SJCRH30 (cell line): ENCODE data around the gene SH3BGR. TPM values are rescaled to one million over a fixed set of nuclear protein-coding genes. Genes with fewer than 3 reads are reported as not detected.

Source experiments
- DNase-seq, 2 experiments: peaks; one replicate each; pipeline ENCODE4 v3.0.0-alpha.2; 2015 to 2020
- H3K27ac ChIP-seq: fragments of 250-450 bp; sonication (Bioruptor Pico); 2 replicates; pipeline ENCODE4 v1.5.1; 2020; ENCODE audit warnings: mild to moderate bottlenecking, moderate library complexity
- H3K27me3 ChIP-seq: fragments of 250-450 bp; sonication (Bioruptor Pico); 2 replicates; pipeline ENCODE4 v1.5.1; 2020; ENCODE audit warnings: mild to moderate bottlenecking, moderate library complexity
- H3K36me3 ChIP-seq: fragments of 250-450 bp; sonication (Bioruptor Pico); 2 replicates; pipeline ENCODE4 v1.5.1; 2020; ENCODE audit warnings: mild to moderate bottlenecking, moderate library complexity
- H3K4me1 ChIP-seq: fragments of 250-450 bp; sonication (Bioruptor Pico); 2 replicates; pipeline ENCODE4 v1.5.1; 2020; ENCODE audit warnings: mild to moderate bottlenecking, moderate library complexity
- H3K4me3 ChIP-seq: fragments of 250-450 bp; sonication (Bioruptor Pico); 2 replicates; pipeline ENCODE4 v1.5.1; 2020; ENCODE audit warnings: mild to moderate bottlenecking, moderate library complexity
- H3K9me3 ChIP-seq: fragments of 250-450 bp; sonication (Bioruptor Pico); replicated peaks from 2 replicates; pipeline ENCODE4 v1.5.1; 2020; ENCODE audit warnings: mild to moderate bottlenecking, moderate library complexity
- total RNA-seq: library from RNA; depleted of rRNA; stranded (reverse); fragments of >200 nt; shearing (Covaris generic); gene quantifications from 2 replicates; pipeline ENCODE4 v1.2.3, GENCODE V29; 2014

Gene SH3BGR
- total RNA-seq, 1 experiment from 2014 or later = 9.6 TPM

- H3K27me3 ChIP-seq = no peaks in the 10 kb centered on the region
- no peaks in the 10 kb centered on the region for H3K36me3 ChIP-seq
- H3K4me3 ChIP-seq = no peak overlapping the region
- no peaks in the 10 kb centered on the region for H3K4me1 ChIP-seq
- H3K27ac ChIP-seq = no peak overlapping the region
- no peaks in the 10 kb centered on the region for H3K9me3 ChIP-seq
- no peak for DNase-seq
These were observed 22.8 kb downstream of the SH3BGR start for GRCh38 chr21:39474611-39475010.

GRCh38 chr21:39479164-39479813 lies 27.5 kb downstream of the SH3BGR start:
- Histone ChIP-seq H3K4me3 (no peak overlapping the region), H3K27me3 (no peaks in the 10 kb centered on the region), H3K27ac (no peak overlapping the region), H3K9me3 (no peaks in the 10 kb centered on the region), H3K36me3 (no peaks in the 10 kb centered on the region), H3K4me1 (no peaks in the 10 kb centered on the region)
- no peak for DNase-seq

GRCh38 chr21:39479814-39480182 lies 28.0 kb downstream of the SH3BGR start:
- no peaks in the 10 kb centered on the region for H3K9me3 ChIP-seq
- no peaks in the 10 kb centered on the region for H3K27me3 ChIP-seq
- no peak for DNase-seq
- H3K36me3 ChIP-seq = no peaks in the 10 kb centered on the region
- H3K27ac ChIP-seq = no peak overlapping the region
- H3K4me1 ChIP-seq = no peaks in the 10 kb centered on the region
- H3K4me3 ChIP-seq = no peak overlapping the region

- no peak overlapping the region for H3K4me3 ChIP-seq
- no peak for DNase-seq
- no peaks in the 10 kb centered on the region for H3K36me3 ChIP-seq
- no peaks in the 10 kb centered on the region for H3K4me1 ChIP-seq
- H3K9me3 ChIP-seq = no peaks in the 10 kb centered on the region
- no peaks in the 10 kb centered on the region for H3K27me3 ChIP-seq
- H3K27ac ChIP-seq = no peak overlapping the region
These were observed 28.5 kb downstream of the SH3BGR start for GRCh38 chr21:39480271-39480670.

GRCh38 chr21:39481886-39482285 lies 30.1 kb downstream of the SH3BGR start:
- H3K4me3 ChIP-seq = no peak overlapping the region
- H3K27ac ChIP-seq = no peak overlapping the region
- no peaks in the 10 kb centered on the region for H3K4me1 ChIP-seq
- no peak for DNase-seq
- H3K9me3 ChIP-seq = no peaks in the 10 kb centered on the region
- H3K27me3 ChIP-seq = no peaks in the 10 kb centered on the region
- H3K36me3 ChIP-seq = no peaks in the 10 kb centered on the region

- no peak for DNase-seq
These were observed 32.1 kb downstream of the SH3BGR start for GRCh38 chr21:39483917-39484316.

GRCh38 chr21:39484711-39485276 lies 33.0 kb downstream of the SH3BGR start:
- Histone ChIP-seq H3K4me1 (no peaks in the 10 kb centered on the region), H3K27ac (no peak overlapping the region)
- no peak for DNase-seq

More at GRCh38 chr21:39483917-39484316, 32.1 kb downstream of the SH3BGR start:
- Histone ChIP-seq H3K9me3 (no peaks in the 10 kb centered on the region), H3K27ac (no peak overlapping the region), H3K4me3 (no peak overlapping the region), H3K27me3 (no peaks in the 10 kb centered on the region), H3K4me1 (no peaks in the 10 kb centered on the region), H3K36me3 (no peaks in the 10 kb centered on the region)

GRCh38 chr21:39489380-39489924 lies 37.7 kb downstream of the SH3BGR start:
- Histone ChIP-seq H3K4me1 (no peaks in the 10 kb centered on the region), H3K4me3 (no peak overlapping the region), H3K27ac (no peak overlapping the region), H3K9me3 (no peaks in the 10 kb centered on the region), H3K27me3 (no peaks in the 10 kb centered on the region), H3K36me3 (no peaks in the 10 kb centered on the region)
- no peak for DNase-seq

More at GRCh38 chr21:39484711-39485276, 33.0 kb downstream of the SH3BGR start:
- no peaks in the 10 kb centered on the region for H3K36me3 ChIP-seq
- no peaks in the 10 kb centered on the region for H3K9me3 ChIP-seq
- H3K4me3 ChIP-seq = no peak overlapping the region
- H3K27me3 ChIP-seq = no peaks in the 10 kb centered on the region

- Histone ChIP-seq H3K4me3 (no peak overlapping the region), H3K9me3 (peaks cover 4% of the 10 kb centered on the region), H3K4me1 (no peaks in the 10 kb centered on the region), H3K27me3 (no peaks in the 10 kb centered on the region), H3K27ac (no peak overlapping the region), H3K36me3 (no peaks in the 10 kb centered on the region)
- DNase-seq = no peak
These were observed 47.4 kb downstream of the SH3BGR start for GRCh38 chr21:39499156-39499555.

GRCh38 chr21:39502631-39503030 lies 50.9 kb downstream of the SH3BGR start:
- DNase-seq = no peak
- H3K4me3 ChIP-seq = no peak overlapping the region
- no peaks in the 10 kb centered on the region for H3K9me3 ChIP-seq
- no peaks in the 10 kb centered on the region for H3K36me3 ChIP-seq
- H3K27me3 ChIP-seq = no peaks in the 10 kb centered on the region
- H3K4me1 ChIP-seq = no peaks in the 10 kb centered on the region
- no peak overlapping the region for H3K27ac ChIP-seq

GRCh38 chr21:39503123-39503762 lies 51.5 kb downstream of the SH3BGR start:
- Histone ChIP-seq H3K4me1 (no peaks in the 10 kb centered on the region), H3K4me3 (no peak overlapping the region), H3K36me3 (no peaks in the 10 kb centered on the region), H3K27me3 (no peaks in the 10 kb centered on the region), H3K9me3 (no peaks in the 10 kb centered on the region), H3K27ac (no peak overlapping the region)
- no peak for DNase-seq

GRCh38 chr21:39504230-39504629 lies 52.5 kb downstream of the SH3BGR start:
- Histone ChIP-seq H3K27ac (no peak overlapping the region), H3K4me3 (no peak overlapping the region), H3K4me1 (no peaks in the 10 kb centered on the region), H3K36me3 (no peaks in the 10 kb centered on the region), H3K27me3 (no peaks in the 10 kb centered on the region), H3K9me3 (no peaks in the 10 kb centered on the region)
- no peak for DNase-seq

GRCh38 chr21:39510240-39510639 lies 58.5 kb downstream of the SH3BGR start:
- Histone ChIP-seq H3K27ac (no peak overlapping the region), H3K27me3 (no peaks in the 10 kb centered on the region), H3K36me3 (no peaks in the 10 kb centered on the region), H3K4me1 (no peaks in the 10 kb centered on the region), H3K4me3 (no peak overlapping the region), H3K9me3 (no peaks in the 10 kb centered on the region)
- DNase-seq = no peak

- H3K4me1 ChIP-seq = no peaks in the 10 kb centered on the region
- no peaks in the 10 kb centered on the region for H3K9me3 ChIP-seq
- H3K36me3 ChIP-seq = no peaks in the 10 kb centered on the region
- DNase-seq = no peak
- no peak overlapping the region for H3K27ac ChIP-seq
- H3K27me3 ChIP-seq = no peaks in the 10 kb centered on the region
- no peak overlapping the region for H3K4me3 ChIP-seq
These were observed 59.3 kb downstream of the SH3BGR start for GRCh38 chr21:39511102-39511501.

GRCh38 chr21:39513735-39514134 lies 62.0 kb downstream of the SH3BGR start:
- no peak overlapping the region for H3K4me3 ChIP-seq
- no peaks in the 10 kb centered on the region for H3K9me3 ChIP-seq
- no peaks in the 10 kb centered on the region for H3K36me3 ChIP-seq
- H3K27me3 ChIP-seq = no peaks in the 10 kb centered on the region
- DNase-seq = no peak
- H3K4me1 ChIP-seq = no peaks in the 10 kb centered on the region; the same call in 1 of the 2 replicates
- no peak overlapping the region for H3K27ac ChIP-seq
